ENCODE data around the gene TSTD1.
"Not testable (repeated sequence)": the region's sequence is repeated elsewhere in the genome, so short reads cannot be mapped to it uniquely, and the experiment has no call there.

Gene TSTD1

GRCh38 chr1:161033751-161034150 lies 5.0 kb downstream of the TSTD1 start:
- no peak for DNase-seq

- no peak for DNase-seq
These were observed 6.4 kb downstream of the TSTD1 start for GRCh38 chr1:161032409-161032808.

DNA sequence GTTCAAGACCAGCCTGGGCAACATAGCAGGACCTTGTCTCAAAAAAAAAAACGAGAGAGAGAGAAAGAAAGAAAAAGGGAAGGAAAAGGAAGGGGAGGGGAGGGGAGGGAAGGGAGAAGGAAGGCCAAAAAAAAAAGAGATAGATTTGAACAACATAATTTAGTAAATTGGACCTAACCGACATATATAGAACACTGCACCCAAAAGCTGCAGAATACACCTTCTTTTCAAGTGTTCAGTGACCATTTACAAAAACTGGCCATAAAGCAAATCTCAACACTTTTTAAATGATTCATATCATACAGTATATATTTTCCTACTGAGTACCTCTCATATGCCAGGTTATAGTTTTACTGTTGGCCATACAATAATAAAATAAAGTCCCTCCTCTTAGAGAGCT lies 6.9 kb downstream of the TSTD1 start:
- no peak for DNase-seq

DNA sequence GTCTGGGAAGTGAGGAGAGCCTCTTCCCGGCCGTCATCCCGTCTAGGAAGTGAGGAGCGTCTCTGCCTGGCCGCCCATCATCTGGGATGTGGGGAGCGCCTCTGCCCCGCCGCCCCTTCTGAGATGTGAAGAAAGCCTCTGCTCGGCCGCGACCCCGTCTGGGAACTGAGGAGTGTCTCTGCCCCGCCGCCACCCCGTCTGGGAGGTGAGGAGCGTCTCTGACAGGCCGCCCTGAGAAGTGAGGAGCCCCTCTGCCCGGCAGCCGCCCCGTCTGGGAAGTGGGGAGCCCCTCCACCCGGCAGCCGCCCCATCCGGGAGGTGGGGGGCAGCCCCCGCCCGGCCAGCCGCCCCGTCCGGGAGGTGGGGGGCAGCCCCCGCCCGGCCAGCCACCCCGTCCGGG lies 9.3 kb downstream of the TSTD1 start:
- not testable (repeated sequence) for DNase-seq

DNA sequence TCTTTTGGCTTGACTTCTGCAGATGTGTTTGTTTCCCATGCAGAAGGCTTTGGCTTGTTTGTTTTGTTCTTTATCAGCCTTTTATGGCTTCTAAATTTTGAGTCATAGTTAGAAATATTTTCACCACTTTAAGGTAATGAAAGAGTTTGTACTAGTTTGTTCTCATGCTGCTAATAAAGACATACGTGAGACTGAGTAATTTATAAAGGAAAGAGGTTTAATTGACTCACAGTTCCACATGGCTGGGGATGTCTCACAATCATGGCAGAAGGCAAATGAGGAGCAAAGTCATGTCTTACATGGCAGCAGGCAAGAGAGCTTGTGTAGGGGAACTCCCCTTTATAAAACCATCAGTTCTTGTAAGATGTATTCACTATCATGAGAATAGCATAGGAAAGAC lies 11.8 kb downstream of the TSTD1 start:
- DNase-seq: not testable (repeated sequence)

GRCh38 chr1:161022432-161022831 lies 16.3 kb downstream of the TSTD1 start:
- DNase-seq: not testable (repeated sequence)

- no peak for DNase-seq
These were observed 16.8 kb downstream of the TSTD1 start for GRCh38 chr1:161021970-161022353.

- peak; percentile 70 for DNase-seq
These were observed 17.4 kb downstream of the TSTD1 start for GRCh38 chr1:161021165-161021969.

- DNase-seq: no peak
These were observed 18.1 kb downstream of the TSTD1 start, which contains the start of gene F11R for GRCh38 chr1:161020509-161021164. TSS of gene F11R (minus strand) at chr1:161021152. CDS start at chr1:161021073, 79 bp downstream.

GRCh38 chr1:161019751-161020495 lies 18.8 kb downstream of the TSTD1 start:
- DNase-seq: peak; percentile 6

- DNase-seq: not testable (repeated sequence)
These were observed 19.6 kb downstream of the TSTD1 start for GRCh38 chr1:161019111-161019660.

GRCh38 chr1:161018631-161018930 lies 20.2 kb downstream of the TSTD1 start:
- no peak for DNase-seq

GRCh38 chr1:161017756-161018630 lies 20.8 kb downstream of the TSTD1 start:
- no peak for DNase-seq

DNA sequence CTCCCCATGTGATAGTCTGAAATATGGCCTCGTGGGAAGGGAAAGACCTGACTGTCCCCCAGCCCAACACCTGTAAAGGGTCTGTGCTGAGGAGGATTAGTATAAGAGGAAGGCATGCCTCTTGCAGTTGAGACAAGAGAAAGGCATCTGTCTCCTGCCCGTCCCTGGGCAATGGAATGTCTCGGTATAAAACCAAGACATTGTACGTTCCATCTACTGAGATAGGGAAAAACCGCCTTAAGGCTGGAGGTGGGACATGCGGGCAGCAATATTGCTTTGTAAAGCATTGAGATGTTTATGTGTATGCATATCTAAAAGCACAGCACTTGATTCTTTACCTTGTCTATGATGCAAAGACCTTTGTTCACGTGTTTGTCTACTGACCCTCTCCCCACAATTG lies 21.6 kb downstream of the TSTD1 start:
- DNase-seq: not testable (repeated sequence)

GRCh38 chr1:161016683-161017082 lies 22.1 kb downstream of the TSTD1 start:
- not testable (repeated sequence) for DNase-seq

DNA sequence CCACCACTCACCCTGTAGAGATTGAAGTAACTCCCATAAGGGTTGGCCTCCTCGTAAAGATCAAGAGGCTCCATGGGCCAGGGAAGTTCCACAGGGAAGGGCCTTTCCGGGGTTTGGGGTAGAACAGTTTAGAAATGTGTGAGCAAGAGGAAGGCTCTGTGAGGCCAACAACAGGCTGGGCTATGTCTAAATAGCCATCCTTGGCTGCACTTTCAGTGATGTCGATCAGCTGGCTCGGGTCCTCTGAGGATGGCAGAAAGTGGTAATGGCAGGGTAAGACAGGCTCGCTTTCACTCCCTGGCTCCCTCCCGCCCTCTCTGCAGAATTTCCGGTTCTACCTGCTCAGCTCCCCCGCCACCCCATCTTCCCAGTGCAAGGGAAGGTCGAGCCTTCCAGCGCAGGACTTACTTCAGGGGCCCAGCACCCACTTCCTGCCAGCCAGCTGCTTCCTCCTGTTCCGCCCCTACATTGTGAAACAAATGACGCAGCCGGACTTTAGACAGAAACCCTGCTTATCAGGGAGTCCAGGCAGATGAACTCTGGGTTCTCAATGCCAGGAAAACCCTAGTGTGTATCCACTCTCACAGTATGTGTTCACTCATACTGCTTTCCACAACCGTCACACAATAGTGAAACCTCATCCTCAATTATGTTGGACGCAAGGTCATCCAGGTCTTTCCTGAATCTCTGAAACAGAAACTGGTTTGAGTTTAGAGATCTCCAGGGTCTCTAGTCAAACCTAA lies 25.1 kb downstream of the TSTD1 start:
- DNase-seq: no peak

DNA sequence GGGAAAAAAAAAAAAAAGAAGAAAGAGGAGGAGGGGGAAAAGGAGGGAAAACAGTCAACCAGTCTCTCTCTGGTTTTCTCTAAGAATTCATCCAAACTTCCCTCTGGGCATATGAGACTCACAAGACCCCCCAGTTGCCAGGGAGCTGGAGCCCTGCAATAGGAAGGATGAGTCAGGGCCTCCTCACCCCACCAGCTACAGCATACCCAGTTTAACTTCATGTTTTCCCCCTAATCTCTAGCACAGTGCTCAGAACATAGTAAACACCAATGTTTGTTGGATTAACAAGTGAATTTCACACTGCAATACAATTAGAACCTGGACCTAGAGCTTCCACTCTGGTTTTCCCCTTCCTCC lies 25.7 kb downstream of the TSTD1 start:
- no peak for DNase-seq

DNA sequence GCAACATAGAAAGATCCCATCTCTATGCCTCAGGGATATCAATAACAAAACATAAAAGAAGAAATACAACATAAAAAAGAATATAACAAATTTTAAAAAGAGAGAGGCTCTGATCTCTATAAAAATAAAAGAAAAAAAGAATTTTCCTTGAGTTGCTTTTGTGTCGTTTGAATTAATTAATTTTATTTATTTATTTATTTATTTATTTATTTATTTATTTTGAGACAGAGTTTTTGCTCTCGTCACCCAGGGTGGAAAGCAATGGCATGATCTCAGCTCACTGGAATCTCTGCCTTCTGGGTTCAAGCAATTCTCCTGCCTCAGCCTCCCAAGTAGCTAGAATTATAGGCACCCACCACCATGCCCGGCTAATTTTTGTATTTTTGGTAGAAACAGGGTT lies 26.3 kb downstream of the TSTD1 start:
- no peak for DNase-seq

DNA sequence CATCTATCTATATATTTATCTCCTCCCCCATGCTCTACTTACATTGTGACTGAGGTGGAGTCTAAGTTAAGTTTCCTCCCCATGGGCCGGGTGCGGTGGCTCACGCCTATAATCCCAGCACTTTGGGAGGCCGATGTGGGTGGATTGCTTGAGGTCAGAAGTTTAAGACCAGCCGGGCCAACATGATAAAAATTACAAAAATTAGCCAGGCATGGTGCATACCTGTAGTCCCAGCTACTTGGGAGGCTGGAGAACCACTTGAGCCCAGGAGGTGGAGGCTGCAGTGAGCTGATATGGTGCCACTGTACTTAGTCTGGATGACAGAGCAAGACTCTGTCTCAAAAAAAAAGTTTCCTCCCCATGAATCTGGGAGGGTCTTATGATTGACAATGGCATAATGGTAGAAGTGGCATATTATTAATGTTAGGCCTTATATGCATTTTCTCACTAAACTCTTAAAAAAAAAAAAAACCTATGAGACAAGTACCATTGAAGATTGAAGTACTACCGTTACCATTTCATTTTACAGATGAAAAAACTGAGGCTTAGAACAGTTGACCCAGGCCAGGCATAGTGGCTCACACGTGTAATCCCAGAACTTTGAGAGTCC lies 29.1 kb downstream of the TSTD1 start:
- no peak for DNase-seq

GRCh38 chr1:161008869-161009510 lies 29.8 kb downstream of the TSTD1 start:
- DNase-seq: no peak

DNA sequence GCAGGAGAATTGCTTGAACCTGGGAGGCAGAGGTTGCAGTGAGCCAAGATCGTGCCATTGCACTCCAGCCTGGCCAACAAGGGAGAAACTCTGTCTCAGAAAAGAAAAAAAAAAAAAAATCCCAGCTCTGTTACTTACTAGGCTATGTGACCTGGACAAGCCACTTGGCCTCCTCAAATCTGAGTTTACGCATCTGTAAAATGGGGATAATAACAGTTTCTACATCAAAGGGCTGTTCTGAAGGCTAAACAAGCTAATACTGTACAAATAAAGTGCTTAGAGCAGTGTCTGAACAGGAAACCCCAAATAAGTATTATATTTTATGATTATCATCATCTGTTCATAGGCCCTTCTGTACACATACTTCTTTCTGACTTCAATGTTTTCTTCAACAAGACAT lies 31.4 kb downstream of the TSTD1 start:
- no peak for DNase-seq

Measured in NCI-H1694 treated with DMSO at 0.1 percent for 48 hours (cell line).